Transverse colon (tissue), 4 donors: Measurements from ENCODE around the gene SNRPA1.

Experiments used
- EP300 ChIP-seq: sonication (generic); formaldehyde crosslinking; IDR thresholded peaks from one replicate; pipeline ENCODE4 v1.6.1; 2017; ENCODE audit warnings: antibody characterized with exemption, low read depth
- POLR2A ChIP-seq: fragments of 450-650 bp; IDR thresholded peaks from one replicate; pipeline ENCODE4 v1.6.1; 2016; ENCODE audit warnings: antibody characterized with exemption, mild to moderate bottlenecking, moderate library complexity
- POLR2AphosphoS5 ChIP-seq, 3 donors: sonication (generic); formaldehyde crosslinking; IDR thresholded peaks; one replicate each; pipeline ENCODE4 v1.6.1; 2016; ENCODE audit warnings: antibody characterized with exemption in 3 of 3
- TF ChIP-seq, protein P1 (sequence below), 5 experiments: fragments of 200-600 bp in 3 of 5; fragments of 450-650 bp in 2 of 5; sonication (generic) in 3 of 5; IDR thresholded peaks; 1 replicate in 2 of 5; 2 replicates in 3 of 5; pipeline ENCODE4 v1.5.1; 2016 to 2017; ENCODE audit warnings: antibody characterized with exemption in 5 of 5, inconsistent platforms in 3 of 5, mild to moderate bottlenecking in 2 of 5, moderate library complexity in 1 of 5

GRCh38 chr15:101239724-101240136 lies 55.3 kb downstream of the SNRPA1 start:
- TF ChIP-seq POLR2A (no peak), POLR2AphosphoS5 (IDR thresholded peaks at IDR 0.05) (no peak), EP300 (no peak)
- TF ChIP-seq, protein P1, sequence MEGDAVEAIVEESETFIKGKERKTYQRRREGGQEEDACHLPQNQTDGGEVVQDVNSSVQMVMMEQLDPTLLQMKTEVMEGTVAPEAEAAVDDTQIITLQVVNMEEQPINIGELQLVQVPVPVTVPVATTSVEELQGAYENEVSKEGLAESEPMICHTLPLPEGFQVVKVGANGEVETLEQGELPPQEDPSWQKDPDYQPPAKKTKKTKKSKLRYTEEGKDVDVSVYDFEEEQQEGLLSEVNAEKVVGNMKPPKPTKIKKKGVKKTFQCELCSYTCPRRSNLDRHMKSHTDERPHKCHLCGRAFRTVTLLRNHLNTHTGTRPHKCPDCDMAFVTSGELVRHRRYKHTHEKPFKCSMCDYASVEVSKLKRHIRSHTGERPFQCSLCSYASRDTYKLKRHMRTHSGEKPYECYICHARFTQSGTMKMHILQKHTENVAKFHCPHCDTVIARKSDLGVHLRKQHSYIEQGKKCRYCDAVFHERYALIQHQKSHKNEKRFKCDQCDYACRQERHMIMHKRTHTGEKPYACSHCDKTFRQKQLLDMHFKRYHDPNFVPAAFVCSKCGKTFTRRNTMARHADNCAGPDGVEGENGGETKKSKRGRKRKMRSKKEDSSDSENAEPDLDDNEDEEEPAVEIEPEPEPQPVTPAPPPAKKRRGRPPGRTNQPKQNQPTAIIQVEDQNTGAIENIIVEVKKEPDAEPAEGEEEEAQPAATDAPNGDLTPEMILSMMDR (IDR thresholded peaks at IDR 0.05): no peak
